HK-2 (cell line): Measurements from ENCODE around the gene CLASRP.
A peak's percentile ranks its signal among the peaks of the same experiment; 100 is the strongest.

Source experiments
- DNase-seq: peaks from one replicate; pipeline ENCODE4 v3.0.0-alpha.2; 2018; ENCODE audit not compliant: unreplicated experiment

CLASRP gene

GRCh38 chr19:45021971-45022370 is 16.9 kb upstream of the CLASRP start:
- DNase-seq, result no peak

- no peak for DNase-seq
These were observed 15.8 kb upstream of the CLASRP start for GRCh38 chr19:45023048-45023447.

DNA sequence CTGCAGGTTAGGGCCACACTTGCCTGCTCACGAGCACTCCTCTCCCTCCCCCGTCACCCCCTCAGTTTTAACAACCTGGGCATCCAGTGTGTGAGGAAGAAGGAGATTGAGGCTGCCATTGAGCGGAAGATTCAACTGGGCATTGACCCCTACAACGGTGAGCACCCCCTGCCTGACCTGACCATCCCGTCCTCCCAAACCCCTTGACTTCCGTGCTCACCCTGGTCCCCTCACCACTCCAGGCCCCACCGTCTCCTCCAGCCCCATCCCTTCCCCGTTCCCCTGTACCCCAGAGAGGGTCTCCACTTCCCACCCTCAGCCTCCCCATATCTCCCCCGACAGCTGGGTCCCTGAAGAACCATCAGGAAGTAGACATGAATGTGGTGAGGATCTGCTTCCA is 13.6 kb upstream of the CLASRP start:
- DNase-seq, result no peak

- no peak for DNase-seq
These were observed 11.5 kb upstream of the CLASRP start for GRCh38 chr19:45027371-45027770.

GRCh38 chr19:45030825-45031224 is 8.0 kb upstream of the CLASRP start:
- DNase-seq, result no peak

DNA sequence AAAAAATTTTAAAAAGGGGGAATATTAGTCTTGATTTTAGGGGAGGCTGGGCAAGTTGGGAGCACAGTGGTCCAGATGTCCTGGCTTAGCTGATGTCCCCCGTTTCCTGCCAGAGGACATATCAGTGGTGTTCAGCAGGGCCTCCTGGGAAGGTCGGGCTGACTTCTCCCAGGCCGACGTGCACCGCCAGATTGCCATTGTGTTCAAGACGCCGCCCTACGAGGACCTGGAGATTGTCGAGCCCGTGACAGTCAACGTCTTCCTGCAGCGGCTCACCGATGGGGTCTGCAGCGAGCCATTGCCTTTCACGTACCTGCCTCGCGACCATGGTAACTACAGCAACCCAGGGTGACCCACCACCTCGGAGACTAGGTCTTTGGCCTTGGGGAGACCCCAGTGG is 6.4 kb upstream of the CLASRP start:
- DNase-seq, result no peak

- DNase-seq, result no peak
These were observed 3.1 kb upstream of the CLASRP start for GRCh38 chr19:45035755-45036154.

- DNase-seq, result no peak
These were observed 1.3 kb upstream of the CLASRP start for GRCh38 chr19:45037393-45038169.

DNA sequence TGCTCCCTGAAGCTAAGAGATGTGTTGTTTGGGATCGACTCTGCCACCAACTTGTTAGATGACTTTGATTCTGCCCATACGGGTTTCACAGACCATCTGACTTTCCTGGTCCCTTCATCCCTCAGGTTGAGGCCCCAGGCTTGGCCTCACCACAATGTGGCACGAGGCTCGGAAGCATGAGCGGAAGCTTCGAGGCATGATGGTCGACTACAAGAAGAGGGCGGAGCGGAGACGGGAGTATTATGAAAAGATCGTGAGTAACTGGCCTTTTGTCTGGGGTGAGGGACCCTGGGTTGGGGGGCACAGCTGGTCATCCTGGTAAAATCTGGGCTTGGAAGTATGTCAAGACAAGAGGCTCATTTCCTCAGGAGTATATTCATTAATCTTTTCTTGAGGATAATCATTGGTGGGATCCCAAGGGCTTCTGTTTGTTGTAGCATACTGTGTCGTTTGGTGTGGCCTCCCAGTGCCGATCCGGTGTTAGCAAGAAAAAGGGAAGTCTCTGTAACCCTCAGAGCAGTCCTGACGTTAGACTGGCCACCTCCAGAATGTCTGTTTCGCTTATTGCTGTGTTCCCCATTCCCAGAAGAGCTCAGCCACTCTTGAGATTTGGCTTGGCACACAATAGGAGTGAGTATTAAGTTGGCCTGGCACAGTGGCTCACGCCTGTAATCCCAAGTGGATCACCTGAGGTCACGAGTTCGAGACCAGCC is 1.4 kb downstream of the CLASRP start:
- no peak for DNase-seq

GRCh38 chr19:45041125-45041524 is 2.3 kb downstream of the CLASRP start:
- no peak for DNase-seq

DNA sequence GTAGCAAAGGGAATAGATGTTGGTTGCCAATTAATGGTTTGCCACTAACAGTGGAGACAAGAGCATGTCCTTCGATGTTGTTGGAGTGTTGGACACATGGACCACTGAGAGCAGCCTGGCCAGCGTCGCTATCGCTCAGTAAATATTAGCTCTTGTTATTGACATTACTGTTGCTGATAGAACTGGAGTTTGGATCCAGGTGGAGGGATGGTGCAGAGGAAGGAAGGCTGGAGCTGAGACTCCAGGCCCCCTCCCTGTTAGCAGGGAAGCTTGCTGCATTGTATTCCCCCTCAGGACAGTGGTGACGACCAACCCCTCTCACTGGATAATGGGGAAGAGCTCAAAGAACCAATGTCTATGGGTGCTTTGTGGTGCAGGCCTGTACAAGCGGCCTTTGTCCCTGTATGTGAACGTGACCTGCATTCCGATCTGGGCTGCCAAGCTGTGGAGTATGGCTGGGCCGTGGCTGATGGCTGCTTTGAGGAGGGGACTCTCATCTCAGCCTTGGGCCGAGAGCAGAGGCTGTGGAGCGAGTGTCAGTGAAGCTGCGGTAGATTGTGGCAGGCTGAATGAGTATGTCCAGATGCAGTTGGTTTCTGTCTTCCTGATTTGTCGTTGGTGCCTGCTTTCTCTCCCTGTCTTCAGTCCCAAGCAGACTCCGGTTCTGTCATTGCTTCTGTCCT is 7.0 kb downstream of the CLASRP start:
- DNase-seq, result no peak

DNA sequence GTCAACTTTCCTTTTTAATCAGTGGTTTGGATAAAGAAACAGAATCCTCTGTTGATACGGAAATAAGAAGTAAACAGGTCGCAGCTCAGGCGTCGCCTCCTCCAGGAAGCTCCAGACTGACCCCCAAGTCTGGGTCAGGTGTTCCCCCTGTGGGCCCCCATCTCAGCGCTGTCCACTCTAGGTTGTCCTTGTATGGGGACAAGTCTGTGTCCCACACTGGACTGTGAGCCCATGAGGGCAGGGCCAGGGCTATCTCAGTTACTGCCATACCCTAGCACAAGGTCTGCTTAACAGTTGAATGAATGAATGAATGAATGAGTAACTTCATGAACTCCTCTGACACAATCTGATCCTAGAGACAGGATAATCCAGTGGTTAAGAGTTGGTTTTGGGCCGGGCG is 7.5 kb downstream of the CLASRP start:
- no peak for DNase-seq

- DNase-seq, result no peak
These were observed 8.4 kb downstream of the CLASRP start for GRCh38 chr19:45047188-45047797.

GRCh38 chr19:45049073-45049736 is 10.4 kb downstream of the CLASRP start:
- DNase-seq, result no peak

GRCh38 chr19:45050036-45050435 is 11.2 kb downstream of the CLASRP start:
- no peak for DNase-seq

- DNase-seq, result no peak
These were observed 13.2 kb downstream of the CLASRP start for GRCh38 chr19:45051929-45052579.

GRCh38 chr19:45056831-45057230 is 18.0 kb downstream of the CLASRP start:
- DNase-seq, result no peak

DNA sequence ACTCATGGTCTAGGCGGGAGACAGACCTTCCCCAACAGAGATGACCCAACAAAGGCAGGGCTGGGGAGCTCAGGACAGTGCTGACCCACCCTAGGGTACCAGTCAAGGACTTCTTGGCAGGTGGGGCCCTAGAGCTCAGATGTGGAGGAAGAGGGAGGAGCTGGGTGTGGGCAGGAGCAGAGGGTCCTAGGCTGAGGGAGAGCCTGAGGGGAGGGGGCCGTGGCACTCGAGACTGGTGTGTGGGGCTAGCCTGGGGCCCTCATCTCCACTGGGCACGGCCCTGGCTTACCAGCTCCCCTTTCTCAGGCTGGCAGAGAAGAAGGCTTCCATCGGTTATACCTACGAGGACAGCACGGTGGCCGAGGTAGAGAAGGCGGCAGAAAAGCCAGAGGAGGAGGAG is 18.6 kb downstream of the CLASRP start:
- DNase-seq, result no peak

DNA sequence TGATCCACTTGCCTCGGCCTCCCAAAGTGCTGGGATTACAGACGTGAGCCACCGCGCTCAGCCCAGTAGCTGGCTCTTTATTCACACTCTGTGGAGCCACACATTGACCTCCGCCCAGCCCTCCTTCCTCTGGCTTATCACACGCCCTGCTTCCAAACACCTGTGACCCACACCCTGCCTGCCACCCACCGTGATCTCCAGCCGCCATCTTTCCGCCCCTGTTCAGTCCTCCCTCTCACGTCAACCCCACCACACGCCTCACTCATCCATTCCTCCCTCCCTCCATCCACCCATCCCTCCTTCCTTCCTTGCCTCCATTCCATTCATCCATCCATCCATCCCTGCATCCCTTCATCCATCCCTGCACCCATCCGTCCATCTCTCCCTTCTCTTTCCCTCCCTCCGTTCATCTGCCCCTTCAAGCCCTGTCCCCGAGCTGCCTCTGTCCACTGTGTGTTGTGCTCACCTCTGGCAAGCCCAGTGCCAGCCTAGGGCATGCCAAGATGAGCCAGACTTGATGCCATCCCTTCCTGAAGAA is 19.8 kb downstream of the CLASRP start:
- no peak for DNase-seq

- peak; percentile 88 for DNase-seq
These were observed 20.6 kb downstream of the CLASRP start for GRCh38 chr19:45059258-45059965.
